Hematopoietic multipotent progenitor cell treated with erythropoietin and hydrocortisone succinate and interleukin-3 and kit ligand, for 15 days (in vitro differentiated cells): Measurements from ENCODE around the gene JHY.

Experiments used
- DNase-seq: peaks from one replicate; pipeline ENCODE4 v3.0.0-alpha.2; 2015; ENCODE audit warnings: low spot score

JHY gene

DNA sequence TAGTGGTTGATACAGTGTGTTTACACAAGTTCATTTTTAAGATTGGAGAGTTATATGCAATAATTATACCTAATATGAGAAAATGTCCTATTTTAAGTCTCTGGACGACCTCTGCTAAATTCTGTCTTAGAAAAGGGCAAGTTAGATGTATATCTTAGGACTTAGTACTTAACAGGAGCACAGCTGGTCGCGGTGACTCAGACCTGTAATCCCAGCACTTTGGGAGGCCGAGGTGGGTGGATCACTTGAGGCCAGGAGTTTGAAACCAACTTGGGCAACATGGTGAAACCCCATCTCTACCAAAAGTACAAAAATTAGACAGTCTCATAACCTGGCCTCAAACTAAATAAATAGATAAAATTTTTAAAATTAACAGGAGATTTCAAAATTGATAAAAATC is 71.9 kb downstream of the JHY start:
- DNase-seq: no peak

GRCh38 chr11:122963961-122964360 is 81.4 kb downstream of the JHY start:
- DNase-seq: no peak

GRCh38 chr11:122976061-122976733 is 93.6 kb downstream of the JHY start:
- no peak for DNase-seq

DNA sequence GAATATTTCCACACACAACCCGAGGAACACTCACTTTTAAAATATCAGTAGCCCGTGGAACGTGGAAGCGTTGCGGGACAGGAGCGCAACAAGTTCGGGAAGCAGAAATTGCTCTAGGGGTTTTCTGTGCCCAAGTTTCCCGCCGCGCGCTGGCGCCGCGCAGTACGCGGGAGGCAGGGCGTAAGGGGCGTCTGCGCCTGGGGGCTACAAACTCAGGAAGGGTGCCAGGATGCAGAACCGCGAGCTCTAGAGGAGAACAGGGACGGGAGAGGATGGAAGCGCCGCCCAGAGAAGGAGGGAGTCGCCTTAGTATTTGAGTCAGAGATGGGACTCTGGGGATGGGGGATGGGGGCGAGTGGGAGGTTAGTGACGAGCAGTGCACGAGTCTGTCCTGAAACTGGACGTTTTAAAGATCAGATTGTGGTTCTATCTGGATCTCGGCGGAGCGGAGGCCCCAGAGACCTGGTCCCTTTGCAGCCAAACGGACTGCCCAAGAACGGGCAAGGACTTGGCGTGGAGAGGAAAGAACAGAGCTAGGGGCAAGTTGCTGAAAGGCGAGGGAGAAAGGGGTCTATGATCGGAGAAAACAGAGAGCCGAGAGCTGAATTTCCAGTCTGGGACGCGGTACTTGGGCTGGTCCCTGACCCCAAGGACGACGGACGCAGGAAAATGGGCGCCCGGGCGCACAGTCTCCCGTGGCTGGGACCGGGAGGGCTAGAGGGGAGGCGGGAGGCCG is 94.3 kb downstream of the JHY start:
- no peak for DNase-seq

GRCh38 chr11:122977470-122978298 is 95.1 kb downstream of the JHY start:
- DNase-seq: no peak

DNA sequence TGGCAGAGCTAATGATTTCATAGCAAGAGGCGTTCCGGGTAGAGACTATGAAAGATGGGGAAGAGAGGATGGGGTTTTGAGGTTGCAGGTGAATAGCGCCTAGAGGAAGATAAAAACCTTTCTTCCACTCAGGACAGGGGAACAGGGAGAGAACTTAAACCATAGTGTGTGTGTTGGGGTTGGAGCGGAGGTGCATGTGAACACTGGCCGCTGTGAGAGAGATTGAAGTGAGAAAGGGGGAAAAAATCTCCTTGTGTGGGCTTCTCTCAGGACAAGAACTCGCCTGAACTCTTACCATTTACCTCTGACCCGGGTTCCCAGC is 95.7 kb downstream of the JHY start:
- no peak for DNase-seq

DNA sequence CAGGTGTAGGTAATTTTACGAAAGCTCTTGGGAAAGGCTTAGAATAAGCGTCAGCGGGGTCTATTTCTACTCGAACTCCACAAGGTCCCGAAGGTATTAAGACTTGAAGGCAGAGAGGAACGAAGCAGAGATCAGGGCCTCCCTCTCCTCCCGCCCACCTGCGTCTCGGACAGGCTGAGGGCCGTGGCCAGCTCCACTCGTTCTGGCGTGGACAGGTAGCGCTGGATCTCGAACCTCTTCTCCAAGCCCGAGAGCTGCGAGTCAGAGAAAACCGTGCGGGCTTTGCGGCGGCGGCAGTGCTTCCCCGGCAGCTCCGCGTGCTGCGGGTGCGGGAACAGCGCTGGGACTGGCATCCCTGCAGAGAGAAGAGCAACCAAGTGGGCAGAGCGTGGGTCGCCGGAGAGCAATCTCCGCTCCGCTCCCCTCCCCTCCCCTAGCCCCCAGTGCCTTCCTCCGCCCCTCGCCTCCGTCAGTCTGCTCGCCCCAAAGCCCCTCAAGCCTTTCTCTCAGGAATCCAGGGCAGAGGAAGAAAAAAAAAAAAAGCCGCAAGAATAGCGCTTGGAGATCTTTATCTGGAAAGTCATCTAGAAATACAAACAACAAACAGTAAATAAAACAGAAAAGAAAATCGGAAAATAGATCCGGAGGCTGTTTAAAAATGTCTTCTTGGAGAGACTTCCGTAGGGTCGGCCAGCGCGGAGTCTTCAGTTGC is 96.7 kb downstream of the JHY start:
- DNase-seq: no peak

GRCh38 chr11:122979815-122980595 is 97.4 kb downstream of the JHY start:
- DNase-seq: no peak

- no peak for DNase-seq
Measured at GRCh38 chr11:122981388-122982264, 99.1 kb downstream of the JHY start, which contains the start of gene BSX. TSS of gene BSX (minus strand) at chr11:122981834. CDS start at chr11:122981671, 163 bp downstream.

- DNase-seq: no peak
Measured at GRCh38 chr11:122983438-122984185, 101.1 kb downstream of the JHY start.

GRCh38 chr11:122984186-122985011 is 101.8 kb downstream of the JHY start:
- DNase-seq: no peak

DNA sequence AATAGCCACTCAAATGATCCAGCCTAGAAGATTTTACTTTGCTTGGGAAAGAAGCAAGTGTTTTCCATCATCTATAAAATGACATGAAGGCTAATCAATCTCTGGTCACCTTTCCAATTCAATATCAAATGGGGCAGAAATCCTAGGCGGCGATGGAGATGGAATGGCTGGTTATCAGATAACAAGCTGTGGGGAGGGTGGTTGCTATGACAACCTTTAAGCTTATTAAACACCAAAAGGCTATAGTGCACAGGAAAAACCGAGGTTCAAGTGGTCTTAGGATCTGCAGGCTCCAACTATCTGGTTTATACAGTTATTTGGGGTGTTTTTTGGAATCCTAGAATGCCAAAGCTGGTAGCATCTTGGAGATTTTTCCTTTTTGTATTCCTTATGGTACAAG is 113.0 kb downstream of the JHY start:
- DNase-seq: no peak

- DNase-seq: no peak
Measured at GRCh38 chr11:122998727-122999366, 116.3 kb downstream of the JHY start.

DNA sequence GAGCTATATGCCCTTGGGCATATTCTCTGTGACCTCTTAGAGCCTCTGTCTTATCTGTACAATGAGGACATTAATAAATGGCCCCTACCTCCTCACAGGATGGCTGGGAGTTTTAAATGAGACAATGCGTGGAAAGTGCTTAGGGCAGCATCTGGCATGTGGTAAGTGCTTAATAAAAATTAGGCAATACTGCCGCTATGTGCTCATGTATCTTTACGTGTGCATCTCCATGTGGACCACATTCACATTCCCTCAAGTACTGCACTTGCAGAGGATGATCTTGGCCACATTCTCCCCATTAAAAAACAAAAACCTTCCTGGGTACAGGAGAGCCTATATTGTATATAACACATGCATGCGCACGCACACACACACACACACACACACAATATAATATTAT is 118.2 kb downstream of the JHY start:
- no peak for DNase-seq

DNA sequence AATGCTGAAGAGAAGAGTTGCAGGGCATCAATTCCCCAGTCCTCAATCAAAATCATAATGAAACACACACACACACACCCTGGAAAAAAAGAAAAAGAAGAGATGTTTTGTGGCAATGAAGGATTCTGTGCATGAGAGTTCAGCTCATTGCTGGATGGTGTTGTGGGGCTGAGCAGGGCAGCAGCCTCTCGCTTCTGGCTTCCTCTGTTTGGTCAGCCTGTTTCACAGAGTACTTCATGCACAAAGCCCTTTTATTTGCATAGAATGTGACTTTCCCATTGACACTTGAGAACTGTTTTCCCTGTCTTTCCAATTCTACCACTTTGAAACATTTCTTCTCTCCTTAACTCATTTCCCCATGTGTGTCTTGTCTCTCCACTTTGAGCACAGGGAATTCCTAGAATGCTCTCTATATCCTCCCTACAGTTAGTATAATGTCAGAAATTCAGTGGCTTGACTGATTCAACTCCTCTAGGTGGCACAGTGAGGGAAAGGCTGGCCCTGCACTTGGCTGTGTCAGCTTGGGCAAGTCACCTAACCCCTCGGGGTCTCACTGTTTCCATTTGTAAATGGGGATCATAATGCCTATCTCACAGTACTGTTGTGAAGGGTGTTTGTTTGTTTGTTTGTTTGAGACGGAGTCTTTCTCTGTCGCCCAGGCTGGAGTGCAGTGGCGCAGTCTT is 124.4 kb downstream of the JHY start:
- no peak for DNase-seq
